KMS-11 (cell line): Measurements from ENCODE around the gene VPS33B.
A peak's percentile ranks its signal among the peaks of the same experiment; 100 is the strongest.

ENCODE experiments used
- H2AFZ ChIP-seq: fragments of 200-600 bp; sonication (generic); 2 replicates; pipeline ENCODE4 v1.6.1; 2016; ENCODE audit warnings: antibody characterized with exemption, mixed run types, low read depth
- H3K27ac ChIP-seq: fragments of 200-600 bp; sonication (generic); 2 replicates; pipeline ENCODE4 v1.6.1; 2016; ENCODE audit warnings: mild to moderate bottlenecking, mixed run types
- H3K27me3 ChIP-seq: fragments of 200-600 bp; sonication (generic); 2 replicates; pipeline ENCODE4 v1.6.1; 2017; ENCODE audit warnings: mild to moderate bottlenecking, low read depth, mixed run types, moderate library complexity; ENCODE audit not compliant: insufficient read depth
- H3K36me3 ChIP-seq: fragments of 200-600 bp; sonication (generic); 2 replicates; pipeline ENCODE4 v1.6.1; 2017; ENCODE audit warnings: mild to moderate bottlenecking, mixed run types; ENCODE audit not compliant: insufficient read depth
- H3K4me1 ChIP-seq: fragments of 200-600 bp; sonication (generic); 2 replicates; pipeline ENCODE4 v1.6.1; 2016; ENCODE audit warnings: mild to moderate bottlenecking, low read depth, mixed run types; ENCODE audit not compliant: poor library complexity, severe bottlenecking
- H3K4me2 ChIP-seq: fragments of 200-600 bp; sonication (generic); 2 replicates; pipeline ENCODE4 v1.7.0; 2016; ENCODE audit warnings: mild to moderate bottlenecking, mixed run types
- H3K4me3 ChIP-seq: fragments of 200-600 bp; sonication (generic); IDR thresholded peaks from 2 replicates; pipeline ENCODE4 v1.6.1; 2017; ENCODE audit warnings: low read depth, low read length, mixed read lengths; ENCODE audit not compliant: insufficient read depth
- H3K79me2 ChIP-seq: fragments of 200-600 bp; sonication (generic); 2 replicates; pipeline ENCODE4 v1.6.1; 2016; ENCODE audit warnings: low read depth, mixed run types; ENCODE audit not compliant: insufficient read depth
- H3K9ac ChIP-seq: fragments of 200-600 bp; sonication (generic); 2 replicates; pipeline ENCODE4 v1.6.1; 2016; ENCODE audit warnings: mild to moderate bottlenecking, mixed run types
- H4K20me1 ChIP-seq: fragments of 200-600 bp; sonication (generic); 2 replicates; pipeline ENCODE4 v1.6.1; 2016; ENCODE audit warnings: mild to moderate bottlenecking, mixed run types; ENCODE audit not compliant: insufficient read depth
- CTCF ChIP-seq: fragments of 200-600 bp; sonication (generic); conservative IDR thresholded peaks from 2 replicates; pipeline ENCODE4 v1.6.1; 2017; ENCODE audit warnings: low read depth, mild to moderate bottlenecking, antibody characterized with exemption, low read length, moderate library complexity, mixed read lengths

The VPS33B gene

GRCh38 chr15:90956274-90957030, 65.9 kb downstream of the VPS33B start:
- Histone ChIP-seq H3K27ac (peak overlapping the region; percentile 99), H3K9ac (peak overlapping the region; percentile 99; the same call in 1 of the 2 replicates), H3K4me1 (peaks cover 3% of the 10 kb centered on the region), H4K20me1 (no peaks in the 10 kb centered on the region), H2AFZ (no peak overlapping the region), H3K4me3 (no peak overlapping the region), H3K36me3 (no peaks in the 10 kb centered on the region; the same call in 1 of the 2 replicates), H3K79me2 (peaks cover 15% of the 10 kb centered on the region; the same call in 1 of the 2 replicates), H3K27me3 (no peaks in the 10 kb centered on the region), H3K4me2 (peak overlapping the region; percentile 94)
- TF ChIP-seq CTCF, result peak; percentile 55

- 0 out of 2 replicates have a peak overlapping the region, but pooled peaks have one; percentile 64 for H2AFZ ChIP-seq
- peaks cover 15% of the 10 kb centered on the region; the same call in 1 of the 2 replicates for H3K79me2 ChIP-seq
- H3K4me2 ChIP-seq, result peak overlapping the region; percentile 94
- no peak overlapping the region for H3K4me3 ChIP-seq
- H3K9ac ChIP-seq, result peak overlapping the region; percentile 99
- H3K27ac ChIP-seq, result peak overlapping the region; percentile 99
- no peaks in the 10 kb centered on the region for H4K20me1 ChIP-seq
- H3K4me1 ChIP-seq, result peaks cover 3% of the 10 kb centered on the region
- H3K27me3 ChIP-seq, result no peaks in the 10 kb centered on the region
- no peak for TF ChIP-seq CTCF
- no peaks in the 10 kb centered on the region; the same call in 1 of the 2 replicates for H3K36me3 ChIP-seq
Observed at GRCh38 chr15:90955624-90956273, 66.6 kb downstream of the VPS33B start.

- H4K20me1 ChIP-seq, result no peaks in the 10 kb centered on the region
Observed at GRCh38 chr15:90954712-90955623, 67.4 kb downstream of the VPS33B start, which contains the start of gene RCCD1. Gene RCCD1, plus strand, starts transcription at chr15:90954884. Its CDS starts 1,851 bp downstream, at chr15:90956735.

More at GRCh38 chr15:90954712-90955623, 67.4 kb downstream of the VPS33B start, which contains the start of gene RCCD1:
- no peak for TF ChIP-seq CTCF
- Histone ChIP-seq H3K4me1 (peaks cover 3% of the 10 kb centered on the region), H3K27me3 (no peaks in the 10 kb centered on the region), H3K79me2 (peaks cover 15% of the 10 kb centered on the region; the same call in 1 of the 2 replicates), H3K27ac (peak within 1 kb of the TSS; percentile 99), H3K4me2 (peak within 1 kb of the TSS; percentile 94), H3K4me3 (no peak within 1 kb of the TSS), H2AFZ (peak within 1 kb of the TSS; percentile 64), H3K9ac (peak within 1 kb of the TSS; percentile 99), H3K36me3 (no peaks in the 10 kb centered on the region)
